ENCODE data around the gene STX16. TPM values are rescaled to one million over a fixed set of nuclear protein-coding genes. Genes with fewer than 3 reads are reported as not detected.

STX16 gene
- polyA plus RNA-seq, 3 donors, result 15.6 to 165 (median 27.4) TPM

- Histone ChIP-seq H4K20me1 (ENCODE audit: insufficient read depth, low read length) (peaks cover 88% of the 10 kb centered on the region), H3K36me3 (replicated peaks in 1 of 2; ENCODE audit: control insufficient read depth in 1 of 2, insufficient read depth in 2 of 2, low read length in 2 of 2) (peaks cover 28 to 71% of the 10 kb centered on the region in 2 donors), H2AFZ (ENCODE audit: insufficient read depth, low read depth, low read length, poor library complexity, severe bottlenecking) (no peak overlapping the region), H3K4me2 (replicated peaks; ENCODE audit: extremely low read depth, low read length, poor library complexity, severe bottlenecking) (no peak overlapping the region), H3K79me2 (ENCODE audit: insufficient read depth, low read length) (peaks cover 100% of the 10 kb centered on the region), H3K4me1 (ENCODE audit: control insufficient read depth in 1 of 2, insufficient read depth in 2 of 2, low read length in 2 of 2) (peaks cover 3% of the 10 kb centered on the region in 2 donors), H3K4me3 (replicated peaks in 1 of 3; ENCODE audit: low read depth in 2 of 3, low read length in 3 of 3) (no peak overlapping the region), H3K27ac (ENCODE audit: low read depth in 1 of 2, low read length in 2 of 2) (no peak overlapping the region), H3K9ac (ENCODE audit: insufficient read depth, low read length, poor library complexity, severe bottlenecking) (no peak overlapping the region), H3K9me3 (replicated peaks in 1 of 2; ENCODE audit: control insufficient read depth in 1 of 2, insufficient read depth in 1 of 2, low read length in 2 of 2) (no peaks in the 10 kb centered on the region), H3K27me3 (ENCODE audit: control insufficient read depth in 2 of 2, insufficient read depth in 2 of 2, low read length in 2 of 2) (no peaks in the 10 kb centered on the region)
- DNase-seq, result no peak
- H3K4me1 Mint-ChIP-seq, result peaks cover 34% of the 10 kb centered on the region
- intact Hi-C loops (cut with micrococcal nuclease), result loop anchor here (10.0 kb wide), 3 partner anchors 236 to 386 kb away; partner anchors contain the start of gene PRELID3B (in 1 of the 2)
- H3K27me3 Mint-ChIP-seq (ENCODE audit: low read depth in 3 of 3), result no peaks in the 10 kb centered on the region
- H3K4me3 Mint-ChIP-seq, result no peak overlapping the region
- H3K27ac Mint-ChIP-seq, result peak overlapping the region in 2 of 7 donors; percentile 15 to 22
- H3K36me3 Mint-ChIP-seq, result peaks cover 38 to 52% of the 10 kb centered on the region in 2 donors
- TF ChIP-seq, protein P1, sequence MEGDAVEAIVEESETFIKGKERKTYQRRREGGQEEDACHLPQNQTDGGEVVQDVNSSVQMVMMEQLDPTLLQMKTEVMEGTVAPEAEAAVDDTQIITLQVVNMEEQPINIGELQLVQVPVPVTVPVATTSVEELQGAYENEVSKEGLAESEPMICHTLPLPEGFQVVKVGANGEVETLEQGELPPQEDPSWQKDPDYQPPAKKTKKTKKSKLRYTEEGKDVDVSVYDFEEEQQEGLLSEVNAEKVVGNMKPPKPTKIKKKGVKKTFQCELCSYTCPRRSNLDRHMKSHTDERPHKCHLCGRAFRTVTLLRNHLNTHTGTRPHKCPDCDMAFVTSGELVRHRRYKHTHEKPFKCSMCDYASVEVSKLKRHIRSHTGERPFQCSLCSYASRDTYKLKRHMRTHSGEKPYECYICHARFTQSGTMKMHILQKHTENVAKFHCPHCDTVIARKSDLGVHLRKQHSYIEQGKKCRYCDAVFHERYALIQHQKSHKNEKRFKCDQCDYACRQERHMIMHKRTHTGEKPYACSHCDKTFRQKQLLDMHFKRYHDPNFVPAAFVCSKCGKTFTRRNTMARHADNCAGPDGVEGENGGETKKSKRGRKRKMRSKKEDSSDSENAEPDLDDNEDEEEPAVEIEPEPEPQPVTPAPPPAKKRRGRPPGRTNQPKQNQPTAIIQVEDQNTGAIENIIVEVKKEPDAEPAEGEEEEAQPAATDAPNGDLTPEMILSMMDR (IDR thresholded peaks at IDR 0.05), result no peak
- no CpG with 5 or more reads among the region's 4 CpGs for WGBS (ENCODE audit: insufficient coverage)
- H3K9me3 Mint-ChIP-seq, result no peaks in the 10 kb centered on the region
These were observed 7.7 kb downstream of the STX16 start for GRCh38 chr20:58658760-58659159.

DNA sequence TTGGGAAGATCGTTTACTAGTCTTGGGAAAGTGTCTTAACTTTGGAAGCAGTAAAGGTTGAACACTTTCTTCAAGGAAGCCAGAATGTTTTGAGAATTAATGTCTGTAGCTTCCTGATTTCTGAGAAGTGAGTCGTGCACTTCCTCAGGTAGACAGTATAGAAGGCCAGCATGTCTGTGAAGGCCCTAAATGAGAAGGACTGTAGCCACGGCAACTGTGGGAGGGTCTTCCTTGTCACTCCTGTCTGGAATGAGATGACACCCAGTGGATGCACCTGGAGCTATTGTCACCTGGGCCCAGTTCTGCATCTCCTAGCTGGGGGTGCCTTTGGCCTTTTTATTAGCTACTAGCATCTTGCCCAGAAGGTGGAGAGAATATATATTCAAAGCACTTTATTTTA is 8.8 kb downstream of the STX16 start:
- H3K27me3 Mint-ChIP-seq (ENCODE audit: low read depth in 3 of 3), result no peaks in the 10 kb centered on the region
- no peaks in the 10 kb centered on the region for H3K27me3 ChIP-seq (ENCODE audit: control insufficient read depth in 2 of 2, insufficient read depth in 2 of 2, low read length in 2 of 2)
- H3K4me2 ChIP-seq (replicated peaks; ENCODE audit: extremely low read depth, low read length, poor library complexity, severe bottlenecking), result no peak overlapping the region
- no peak overlapping the region for H3K4me3 Mint-ChIP-seq
- H3K9me3 Mint-ChIP-seq, result no peaks in the 10 kb centered on the region
- H3K27ac ChIP-seq (ENCODE audit: low read depth in 1 of 2, low read length in 2 of 2), result peak overlapping the region in 1 of 2 donors; percentile 52
- 20% methylated on average over 3 of the region's 3 CpGs for WGBS (ENCODE audit: insufficient coverage)
- peaks cover 34% of the 10 kb centered on the region for H3K4me1 Mint-ChIP-seq
- peaks cover 0 to 3% of the 10 kb centered on the region in 2 donors for H3K4me1 ChIP-seq (ENCODE audit: control insufficient read depth in 1 of 2, insufficient read depth in 2 of 2, low read length in 2 of 2)
- peaks cover 100% of the 10 kb centered on the region for H3K79me2 ChIP-seq (ENCODE audit: insufficient read depth, low read length)
- H3K36me3 Mint-ChIP-seq, result peaks cover 38 to 54% of the 10 kb centered on the region in 2 donors
- H4K20me1 ChIP-seq (ENCODE audit: insufficient read depth, low read length), result peaks cover 98% of the 10 kb centered on the region
- no peak overlapping the region for H3K4me3 ChIP-seq (replicated peaks in 1 of 3; ENCODE audit: low read depth in 2 of 3, low read length in 3 of 3)
- H3K9ac ChIP-seq (ENCODE audit: insufficient read depth, low read length, poor library complexity, severe bottlenecking), result no peak overlapping the region
- TF ChIP-seq, protein P1 (IDR thresholded peaks at IDR 0.05), result no peak
- H3K36me3 ChIP-seq (replicated peaks in 1 of 2; ENCODE audit: control insufficient read depth in 1 of 2, insufficient read depth in 2 of 2, low read length in 2 of 2), result peaks cover 29 to 82% of the 10 kb centered on the region in 2 donors
- H3K27ac Mint-ChIP-seq, result peak overlapping the region in 6 of 7 donors; percentile 19 to 74 (median 26)
- H3K9me3 ChIP-seq (replicated peaks in 1 of 2; ENCODE audit: control insufficient read depth in 1 of 2, insufficient read depth in 1 of 2, low read length in 2 of 2), result no peaks in the 10 kb centered on the region
- DNase-seq, result no peak
- H2AFZ ChIP-seq (ENCODE audit: insufficient read depth, low read depth, low read length, poor library complexity, severe bottlenecking), result no peak overlapping the region
- intact Hi-C loops (cut with micrococcal nuclease), result loop anchor here (10.0 kb wide), 3 partner anchors 235 to 385 kb away; partner anchors contain the start of gene PRELID3B (in 1 of the 2)

Measured in CD14-positive monocyte (primary cell).